ENCODE measurements around the gene HTATSF1.

GRCh38 chrX:136497556-136498052, at the start of gene HTATSF1:
- TF ChIP-seq CTCF (IDR thresholded peaks at IDR 0.05 in 2 of 3, conservative IDR thresholded peaks at IDR 0.05 in 1 of 3; ENCODE audit: borderline replicate concordance in 1 of 3, insufficient read depth in 1 of 3, low read depth in 2 of 3, low read length in 2 of 3) (no peak), EGR1 (IDR thresholded peaks at IDR 0.05; ENCODE audit: low read depth) (no peak), ZFX (IDR thresholded peaks at IDR 0.05) (0 out of 2 replicates have a peak, but pooled peaks have one; percentile 11), MAX (IDR thresholded peaks at IDR 0.05) (no peak), RAD21 (IDR thresholded peaks at IDR 0.05; ENCODE audit: low read depth) (no peak), POLR2AphosphoS5 (IDR thresholded peaks at IDR 0.05; ENCODE audit: low read depth, low read length) (0 out of 2 replicates have a peak, but pooled peaks have one; percentile 2), EZH2 (IDR thresholded peaks at IDR 0.05) (no peak), CBX3 (IDR thresholded peaks at IDR 0.05; ENCODE audit: low read depth) (no peak), POLR2A (IDR thresholded peaks at IDR 0.05; ENCODE audit: borderline replicate concordance, extremely low read depth, insufficient read depth, insufficient read length) (no peak), EZH2phosphoT487 (IDR thresholded peaks at IDR 0.05; ENCODE audit: borderline replicate concordance) (no peak), FOSL1 (IDR thresholded peaks at IDR 0.05; ENCODE audit: low read depth) (no peak), YY1 (IDR thresholded peaks at IDR 0.05; ENCODE audit: extremely low read depth, insufficient replicate concordance, low read depth, low read length) (no peak), JUND (IDR thresholded peaks at IDR 0.05) (no peak)
